IPS-11a (cell line): Measurements from ENCODE around the gene DEUP1.
"Not testable (repeated sequence)": the region's sequence is repeated elsewhere in the genome, so short reads cannot be mapped to it uniquely, and the experiment has no call there.

ENCODE experiments used
- H3K4me3 ChIP-seq: one replicate; pipeline ENCODE4 v1.5.1; 2013; ENCODE audit warnings: low read depth, low read length, control low read depth

DEUP1 gene

GRCh38 chr11:93330446-93330984 lies at the start of gene DEUP1:
TSS of gene DEUP1 (plus strand) at chr11:93330742. CDS start at chr11:93332260, 1,518 bp downstream.
- peak within 1 kb of the TSS; percentile 38 for H3K4me3 ChIP-seq

- no peak overlapping the region for H3K4me3 ChIP-seq
Measured at GRCh38 chr11:93285430-93285829, 45.1 kb upstream of the DEUP1 start.

- H3K4me3 ChIP-seq, result no peak overlapping the region
Measured at GRCh38 chr11:93287434-93287833, 43.1 kb upstream of the DEUP1 start.

- no peak overlapping the region for H3K4me3 ChIP-seq
Measured at GRCh38 chr11:93288079-93288478, 42.5 kb upstream of the DEUP1 start.

- H3K4me3 ChIP-seq, result no peak overlapping the region
Measured at GRCh38 chr11:93288767-93289166, 41.8 kb upstream of the DEUP1 start.

- H3K4me3 ChIP-seq, result no peak overlapping the region
Measured at GRCh38 chr11:93289782-93290463, 40.6 kb upstream of the DEUP1 start.

GRCh38 chr11:93291110-93291509 lies 39.4 kb upstream of the DEUP1 start:
- H3K4me3 ChIP-seq, result no peak overlapping the region

GRCh38 chr11:93291898-93292297 lies 38.6 kb upstream of the DEUP1 start:
- H3K4me3 ChIP-seq, result no peak overlapping the region

GRCh38 chr11:93295921-93296575 lies 34.5 kb upstream of the DEUP1 start:
- no peak overlapping the region for H3K4me3 ChIP-seq

- no peak overlapping the region for H3K4me3 ChIP-seq
Measured at GRCh38 chr11:93303689-93304088, 26.9 kb upstream of the DEUP1 start.

- not testable (repeated sequence) for H3K4me3 ChIP-seq
Measured at GRCh38 chr11:93314399-93314798, 16.1 kb upstream of the DEUP1 start.

- no peak overlapping the region for H3K4me3 ChIP-seq
Measured at GRCh38 chr11:93319224-93319839, 11.2 kb upstream of the DEUP1 start.

- H3K4me3 ChIP-seq, result no peak overlapping the region
Measured at GRCh38 chr11:93320230-93320629, 10.3 kb upstream of the DEUP1 start.

GRCh38 chr11:93322207-93322606 lies 8.3 kb upstream of the DEUP1 start:
- no peak overlapping the region for H3K4me3 ChIP-seq

GRCh38 chr11:93323747-93324146 lies 6.8 kb upstream of the DEUP1 start:
- H3K4me3 ChIP-seq, result no peak overlapping the region

GRCh38 chr11:93324500-93324899 lies 6.0 kb upstream of the DEUP1 start:
- H3K4me3 ChIP-seq, result no peak overlapping the region

GRCh38 chr11:93326681-93327080 lies 3.9 kb upstream of the DEUP1 start:
- no peak overlapping the region for H3K4me3 ChIP-seq

GRCh38 chr11:93329936-93330445 lies 551 bp upstream of the DEUP1 start:
- peak overlapping the region; percentile 38 for H3K4me3 ChIP-seq

GRCh38 chr11:93340223-93340622 lies 9.7 kb downstream of the DEUP1 start:
- H3K4me3 ChIP-seq, result no peak overlapping the region

GRCh38 chr11:93344855-93345333 lies 14.4 kb downstream of the DEUP1 start:
- no peak overlapping the region for H3K4me3 ChIP-seq

GRCh38 chr11:93348930-93349329 lies 18.4 kb downstream of the DEUP1 start:
- H3K4me3 ChIP-seq, result no peak overlapping the region

GRCh38 chr11:93350835-93351234 lies 20.3 kb downstream of the DEUP1 start:
- H3K4me3 ChIP-seq, result no peak overlapping the region
